H1 (cell line): ENCODE measurements around the gene SRRM3. TPM values are rescaled to one million over a fixed set of nuclear protein-coding genes. Genes with fewer than 3 reads are reported as not detected.

Experiments
- CTCF ChIA-PET: fragments of 300-600 bp; sonication (Branson Sonifier 250); formaldehyde crosslinking; loops from one replicate; lab custom pipeline; 2021; ENCODE audit not compliant: partially characterized antibody; lab: Charles Lee
- POLR2A ChIA-PET: fragments of 300-600 bp; sonication (Branson Sonifier 250); formaldehyde crosslinking; loops from one replicate; lab custom pipeline; 2021; ENCODE audit warnings: inconsistent platforms; ENCODE audit not compliant: partially characterized antibody; lab: Charles Lee
- DNase-seq, 2 experiments: peaks; one replicate each; pipeline versions ENCODE4 v3.0.0 to v3.0.0-alpha.2; 2010 to 2022; ENCODE audit warnings: low spot score in 2 of 2, low read depth in 1 of 2, mixed read lengths in 1 of 2
- FAIRE-seq: peaks from 2 replicates; lab custom pipeline; 2011; peaks lifted over from hg19 to GRCh38; lab: Jason Lieb, UNC
- H2AFZ ChIP-seq: 2 replicates; pipeline ENCODE4 v1.8.1; 2012; ENCODE audit warnings: low read length, inconsistent platforms
- H2AK5ac ChIP-seq: 2 replicates; pipeline ENCODE4 v1.6.1; 2013; ENCODE audit warnings: low read depth, low read length
- H2BK120ac ChIP-seq: replicated peaks from 2 replicates; pipeline ENCODE3; 2013; ENCODE audit warnings: low read depth, low read length, inconsistent platforms
- H2BK12ac ChIP-seq: 2 replicates; pipeline ENCODE4 v1.6.1; 2013; ENCODE audit warnings: low read depth, low read length
- H2BK15ac ChIP-seq: 2 replicates; pipeline ENCODE4 v1.6.1; 2013; ENCODE audit warnings: low read length
- H2BK20ac ChIP-seq: 2 replicates; pipeline ENCODE4 v1.6.1; 2013; ENCODE audit warnings: low read length
- H2BK5ac ChIP-seq: 2 replicates; pipeline ENCODE4 v1.6.1; 2013; ENCODE audit warnings: low read depth, low read length
- H3K14ac ChIP-seq: 2 replicates; pipeline ENCODE4 v1.6.1; 2013; ENCODE audit warnings: inconsistent platforms; ENCODE audit not compliant: insufficient read length
- H3K18ac ChIP-seq: 2 replicates; pipeline ENCODE4 v1.6.1; 2013; ENCODE audit warnings: low read length; ENCODE audit errors: extremely low read depth
- H3K23ac ChIP-seq: 2 replicates; pipeline ENCODE4 v1.6.1; 2013; ENCODE audit warnings: inconsistent platforms; ENCODE audit not compliant: insufficient read length
- H3K23me2 ChIP-seq: 2 replicates; pipeline ENCODE4 v1.6.1; 2013; ENCODE audit warnings: low read depth, low read length
- H3K27ac ChIP-seq: 2 replicates; pipeline ENCODE4 v1.6.1; 2011; ENCODE audit warnings: low read depth, low read length, inconsistent platforms
- H3K27me3 ChIP-seq, 4 experiments: replicated peaks in 1 of 4; 1 replicate in 1 of 4; 2 replicates in 3 of 4; pipeline versions ENCODE4 v1.6.1 to v1.8.1; 2011 to 2013; ENCODE audit warnings: low read length in 3 of 4, mild to moderate bottlenecking in 3 of 4, inconsistent platforms in 2 of 4, mixed read lengths in 2 of 4, moderate library complexity in 1 of 4; ENCODE audit not compliant: control insufficient read depth in 3 of 4, insufficient read depth in 3 of 4; ENCODE audit errors: extremely low read depth in 1 of 4
- H3K36me3 ChIP-seq, 4 experiments: 2 replicates each; pipeline versions ENCODE4 v1.6.1 to v1.8.1; 2011 to 2013; ENCODE audit warnings: mild to moderate bottlenecking in 4 of 4, low read length in 3 of 4, moderate library complexity in 2 of 4, control low read depth in 1 of 4, inconsistent platforms in 1 of 4; ENCODE audit not compliant: insufficient read depth in 4 of 4, control insufficient read depth in 2 of 4
- H3K4ac ChIP-seq: replicated peaks from 2 replicates; pipeline ENCODE3; 2013; ENCODE audit warnings: low read length, low read depth, mixed read lengths, inconsistent platforms; ENCODE audit not compliant: insufficient read length
- H3K4me1 ChIP-seq, 4 experiments: replicated peaks in 1 of 4; 1 replicate in 1 of 4; 2 replicates in 3 of 4; pipeline versions ENCODE4 v1.6.1 to v1.8.1; 2011 to 2013; ENCODE audit warnings: low read length in 3 of 4, inconsistent platforms in 2 of 4, mixed read lengths in 1 of 4; ENCODE audit not compliant: insufficient read depth in 4 of 4, control insufficient read depth in 3 of 4
- H3K4me2 ChIP-seq, 2 experiments: 2 replicates each; pipeline versions ENCODE4 v1.6.1 to v1.8.1; 2011 to 2013; ENCODE audit warnings: low read depth in 2 of 2, low read length in 2 of 2, control low read depth in 1 of 2, inconsistent platforms in 1 of 2, mild to moderate bottlenecking in 1 of 2; ENCODE audit not compliant: insufficient read depth in 1 of 2
- H3K4me3 ChIP-seq, 4 experiments: fragments of 200-600, 300-600 bp in 1 of 4; sonication (generic), shearing (Covaris generic), sonication (Bioruptor Twin) in 1 of 4; 2 replicates each; pipeline versions ENCODE4 v1.5.1 to v1.8.1; 2011 to 2016; ENCODE audit warnings: low read length in 4 of 4, low read depth in 3 of 4, control low read depth in 2 of 4, inconsistent platforms in 2 of 4, mild to moderate bottlenecking in 2 of 4, mixed read lengths in 1 of 4, moderate library complexity in 1 of 4; ENCODE audit not compliant: insufficient read depth in 2 of 4; ENCODE audit errors: extremely low read depth in 1 of 4
- H3K56ac ChIP-seq: replicated peaks from 2 replicates; pipeline ENCODE3; 2013; ENCODE audit warnings: low read depth, mild to moderate bottlenecking, mixed read lengths, low read length, inconsistent platforms; ENCODE audit not compliant: insufficient read length
- H3K79me1 ChIP-seq: 2 replicates; pipeline ENCODE4 v1.6.1; 2013; ENCODE audit warnings: low read depth, low read length, control low read depth
- H3K79me2 ChIP-seq, 2 experiments: 2 replicates each; pipeline versions ENCODE4 v1.6.1 to v1.8.1; 2012 to 2013; ENCODE audit warnings: low read length in 2 of 2, mild to moderate bottlenecking in 2 of 2, inconsistent platforms in 1 of 2; ENCODE audit not compliant: insufficient read depth in 2 of 2, control insufficient read depth in 1 of 2
- H3K9ac ChIP-seq, 4 experiments: replicated peaks in 1 of 4; 1 replicate in 1 of 4; 2 replicates in 3 of 4; pipeline versions ENCODE4 v1.6.1 to v1.8.1; 2011 to 2013; ENCODE audit warnings: low read depth in 3 of 4, low read length in 3 of 4, control low read depth in 2 of 4, mild to moderate bottlenecking in 2 of 4, moderate library complexity in 2 of 4, inconsistent platforms in 1 of 4; ENCODE audit errors: extremely low read depth in 1 of 4
- H3K9me3 ChIP-seq, 2 experiments: 2 replicates each; pipeline versions ENCODE4 v1.6.1 to v1.8.1; 2012 to 2013; ENCODE audit warnings: mild to moderate bottlenecking in 2 of 2, moderate library complexity in 2 of 2, control low read depth in 1 of 2, inconsistent platforms in 1 of 2, low read depth in 1 of 2, low read length in 1 of 2, mixed read lengths in 1 of 2; ENCODE audit not compliant: insufficient read depth in 2 of 2
- H4K20me1 ChIP-seq, 2 experiments: replicated peaks in 1 of 2; 2 replicates each; pipeline versions ENCODE3 to v1.8.1; 2011 to 2013; ENCODE audit warnings: inconsistent platforms in 2 of 2, low read length in 2 of 2, mild to moderate bottlenecking in 1 of 2; ENCODE audit not compliant: insufficient read depth in 2 of 2, control insufficient read depth in 1 of 2
- H4K5ac ChIP-seq: 2 replicates; pipeline ENCODE4 v1.6.1; 2013; ENCODE audit warnings: low read length, low read depth, mixed read lengths, inconsistent platforms; ENCODE audit not compliant: insufficient read length
- H4K8ac ChIP-seq: 2 replicates; pipeline ENCODE4 v1.8.0; 2013; ENCODE audit warnings: mild to moderate bottlenecking, moderate library complexity, low read length, inconsistent platforms; ENCODE audit not compliant: insufficient read depth; ENCODE audit errors: extremely low read depth
- H4K91ac ChIP-seq: replicated peaks from 2 replicates; pipeline ENCODE3; 2013; ENCODE audit warnings: low read length, mixed read lengths, inconsistent platforms; ENCODE audit not compliant: insufficient read length
- ASH2L ChIP-seq: fragments of 200-600, 300-600 bp; sonication (generic); IDR thresholded peaks from one replicate; pipeline ENCODE4 v1.7.1; 2017; ENCODE audit warnings: low read length
- CTCF ChIP-seq, 3 experiments: IDR thresholded peaks; 1 replicate in 2 of 3; 2 replicates in 1 of 3; pipeline versions ENCODE4 v1.5.1 to v1.6.1; 2011; ENCODE audit warnings: low read length in 3 of 3, mild to moderate bottlenecking in 3 of 3, inconsistent platforms in 2 of 3, low read depth in 1 of 3, moderate library complexity in 1 of 3; ENCODE audit not compliant: insufficient read depth in 1 of 3; ENCODE audit errors: control extremely low read depth in 1 of 3
- RBBP5 ChIP-seq: IDR thresholded peaks from 2 replicates; pipeline ENCODE4 v1.7.1; 2012; ENCODE audit warnings: low read depth, mild to moderate bottlenecking, inconsistent platforms, low read length, moderate library complexity, borderline replicate concordance
- WGBS, 2 experiments: shearing (Covaris generic) in 1 of 2; methylation state at CpG; one replicate each; pipeline versions ENCODE4 v1.1.6 to v1.1.7; 2013 to 2015; ENCODE audit warnings: low lambda C conversion rate in 2 of 2, mixed read lengths in 2 of 2, inconsistent platforms in 1 of 2, low coverage in 1 of 2, missing lambda C conversion rate in 1 of 2; ENCODE audit not compliant: insufficient replicate concordance in 2 of 2, insufficient coverage in 1 of 2, insufficient read length in 1 of 2; ENCODE audit errors: extremely low coverage in 1 of 2, missing lambda C conversion rate in 1 of 2; 5-methylcytosine and 5-hydroxymethylcytosine counted together
- polyA plus RNA-seq, 7 experiments: library from polyadenylated mRNA; depleted of rRNA in 3 of 7; stranded (reverse) in 5 of 7; unstranded in 2 of 7; fragments of >200 nt in 5 of 7; fragments of 200-250 nt in 2 of 7; gene quantifications; 1 replicate in 5 of 7; 2 replicates in 1 of 7; 4 replicates in 1 of 7; pipeline versions ENCODE4 v1.2.1 to v1.2.3, GENCODE V29; 2011 to 2013; ENCODE audit warnings: missing spikeins in 2 of 7, mixed read lengths in 2 of 7
- total RNA-seq: library from RNA; stranded (reverse); fragmentation: NEBNext Ultra II Directional; extraction: Animal tissue kit (Norgen Biotek cat#: 25700); gene quantifications from 2 replicates; pipeline ENCODE4 v1.2.1, GENCODE V29; 2021

The SRRM3 gene
- total and polyA plus RNA-seq, 2 of the 8 experiments (the other 6 are each of a cell fraction or from before 2014, with no cell fraction given) = 10.4 to 17.4 TPM

- POLR2A ChIA-PET = interaction anchor here (0.6 to 1.9 kb wide), 5 partner anchors 9 to 226 kb away, joined by 3 to 9 read pairs (median 5); partner anchors contain the start of genes MDH2 and STYXL1
- no peaks in the 10 kb centered on the region for H3K79me1 ChIP-seq
- no peak overlapping the region for H3K4ac ChIP-seq
- H3K18ac ChIP-seq = no peak overlapping the region
- peak overlapping the region; percentile 29; the same call in 1 of the 2 replicates for H2BK12ac ChIP-seq
- peak overlapping the region; percentile 2 for H4K91ac ChIP-seq
- no peak overlapping the region for H3K23ac ChIP-seq
- CTCF ChIA-PET = interaction anchor here (1.1 to 2.0 kb wide), 9 partner anchors 8 to 95 kb away, joined by 3 to 10 read pairs (median 6); no protein-coding TSS in a partner anchor
- no peak overlapping the region for H2AK5ac ChIP-seq
- no peak overlapping the region for H3K14ac ChIP-seq
- no peaks in the 10 kb centered on the region for H3K79me2 ChIP-seq
- H2BK5ac ChIP-seq = 0 out of 2 replicates have a peak overlapping the region, but pooled peaks have one; percentile 56
- H3K4me1 ChIP-seq = peaks cover 7 to 23% (median 13%) of the 10 kb centered on the region in 4 experiments
- DNase-seq (no peak), FAIRE-seq (no peak)
- no peak overlapping the region for H4K8ac ChIP-seq
- H3K9me3 ChIP-seq = no peaks in the 10 kb centered on the region
- peak overlapping the region in 1 of 4 experiments; percentile 33; a peak in 1 of 8 replicates for H3K4me3 ChIP-seq
- no peak overlapping the region for H2AFZ ChIP-seq
- peak overlapping the region; percentile 72; the same call in 1 of the 2 replicates for H2BK15ac ChIP-seq
- no peak overlapping the region for H3K9ac ChIP-seq
- H3K27ac ChIP-seq = no peak overlapping the region
- no peak overlapping the region for H3K56ac ChIP-seq
- no peak overlapping the region for H2BK120ac ChIP-seq
- no peak overlapping the region for H4K5ac ChIP-seq
- TF ChIP-seq CTCF (IDR thresholded peaks at IDR 0.05; ENCODE audit: control extremely low read depth in 1 of 3, insufficient read depth in 1 of 3, low read depth in 1 of 3, low read length in 3 of 3) = no peak
- no peak for TF ChIP-seq RBBP5
- peak; percentile 12 for TF ChIP-seq ASH2L
- peaks cover 0 to 6% (median 0%) of the 10 kb centered on the region in 4 experiments; a peak in 1 of 7 replicates for H3K27me3 ChIP-seq
- 68% methylated on average over 5 of the region's 5 CpGs; no CpG with 5 or more reads in 1 of the 2 experiments for WGBS, 2 experiments
- H3K36me3 ChIP-seq = no peaks in the 10 kb centered on the region
- H3K4me2 ChIP-seq = peak overlapping the region in 1 of 2 experiments; percentile 56; a peak in 2 of 4 replicates
- no peaks in the 10 kb centered on the region for H4K20me1 ChIP-seq
- H3K23me2 ChIP-seq = peaks cover 2% of the 10 kb centered on the region; the same call in 1 of the 2 replicates
- H2BK20ac ChIP-seq = peak overlapping the region; percentile 83; the same call in 1 of the 2 replicates
These were observed 71.8 kb downstream of the SRRM3 start for GRCh38 chr7:76273503-76273902.
